ENCODE results near the gene KCNH8.

The KCNH8 gene

GRCh38 chr3:19364148-19364547 lies 215.8 kb downstream of the KCNH8 start:
- DNase-seq (ENCODE audit: low read depth) = peak; percentile 1
- H3K4me3 ChIP-seq (ENCODE audit: low read depth, low read length) = no peak overlapping the region
- TF ChIP-seq MAX (IDR thresholded peaks at IDR 0.05; ENCODE audit: low read depth, low read length) = no peak
- TF ChIP-seq MYC (IDR thresholded peaks at IDR 0.05; ENCODE audit: low read depth, low read length) = no peak
- no peak for TF ChIP-seq POLR2A (IDR thresholded peaks at IDR 0.05; ENCODE audit: extremely low read depth, insufficient read length)
- TF ChIP-seq, protein P1, sequence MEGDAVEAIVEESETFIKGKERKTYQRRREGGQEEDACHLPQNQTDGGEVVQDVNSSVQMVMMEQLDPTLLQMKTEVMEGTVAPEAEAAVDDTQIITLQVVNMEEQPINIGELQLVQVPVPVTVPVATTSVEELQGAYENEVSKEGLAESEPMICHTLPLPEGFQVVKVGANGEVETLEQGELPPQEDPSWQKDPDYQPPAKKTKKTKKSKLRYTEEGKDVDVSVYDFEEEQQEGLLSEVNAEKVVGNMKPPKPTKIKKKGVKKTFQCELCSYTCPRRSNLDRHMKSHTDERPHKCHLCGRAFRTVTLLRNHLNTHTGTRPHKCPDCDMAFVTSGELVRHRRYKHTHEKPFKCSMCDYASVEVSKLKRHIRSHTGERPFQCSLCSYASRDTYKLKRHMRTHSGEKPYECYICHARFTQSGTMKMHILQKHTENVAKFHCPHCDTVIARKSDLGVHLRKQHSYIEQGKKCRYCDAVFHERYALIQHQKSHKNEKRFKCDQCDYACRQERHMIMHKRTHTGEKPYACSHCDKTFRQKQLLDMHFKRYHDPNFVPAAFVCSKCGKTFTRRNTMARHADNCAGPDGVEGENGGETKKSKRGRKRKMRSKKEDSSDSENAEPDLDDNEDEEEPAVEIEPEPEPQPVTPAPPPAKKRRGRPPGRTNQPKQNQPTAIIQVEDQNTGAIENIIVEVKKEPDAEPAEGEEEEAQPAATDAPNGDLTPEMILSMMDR (IDR thresholded peaks at IDR 0.05; ENCODE audit: low read depth, low read length) = no peak

- TF ChIP-seq MAX (IDR thresholded peaks at IDR 0.05; ENCODE audit: low read depth, low read length) (no peak), MYC (IDR thresholded peaks at IDR 0.05; ENCODE audit: low read depth, low read length) (no peak), POLR2A (IDR thresholded peaks at IDR 0.05; ENCODE audit: extremely low read depth, insufficient read length) (no peak)
- TF ChIP-seq, protein P1 (IDR thresholded peaks at IDR 0.05; ENCODE audit: low read depth, low read length) = no peak
- no peak for DNase-seq (ENCODE audit: low read depth)
- H3K4me3 ChIP-seq (ENCODE audit: low read depth, low read length) = no peak overlapping the region
Measured at GRCh38 chr3:19365471-19365870, 217.2 kb downstream of the KCNH8 start.

DNA sequence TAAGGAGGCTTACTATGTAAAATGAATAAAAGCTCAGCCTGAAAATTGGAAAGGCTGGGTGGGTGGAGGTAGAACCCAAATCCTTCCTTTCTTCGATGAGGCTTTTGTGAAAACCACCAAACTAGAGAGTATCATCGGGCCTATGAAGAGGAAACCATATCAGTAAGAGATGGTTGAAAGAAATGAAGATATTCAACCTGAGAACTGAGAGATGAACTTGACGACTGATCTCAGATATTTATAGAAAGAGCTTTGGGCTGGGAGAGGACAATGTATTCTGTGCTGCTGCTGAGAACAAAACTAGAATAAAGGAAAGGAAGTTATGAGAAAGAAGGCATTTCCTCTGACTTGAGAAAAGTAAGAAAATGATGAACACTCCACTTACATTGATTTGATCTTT lies 236.6 kb downstream of the KCNH8 start:
- no peak overlapping the region for H3K4me3 ChIP-seq (ENCODE audit: low read depth, low read length)
- no peak for DNase-seq (ENCODE audit: low read depth)
- TF ChIP-seq, protein P1 (IDR thresholded peaks at IDR 0.05; ENCODE audit: low read depth, low read length) = no peak
- TF ChIP-seq POLR2A (IDR thresholded peaks at IDR 0.05; ENCODE audit: extremely low read depth, insufficient read length) (no peak), MYC (IDR thresholded peaks at IDR 0.05; ENCODE audit: low read depth, low read length) (no peak), MAX (IDR thresholded peaks at IDR 0.05; ENCODE audit: low read depth, low read length) (no peak)

GRCh38 chr3:19392150-19392549 lies 243.8 kb downstream of the KCNH8 start:
- DNase-seq (ENCODE audit: low read depth) = no peak
- H3K4me3 ChIP-seq (ENCODE audit: low read depth, low read length) = no peak overlapping the region
- TF ChIP-seq POLR2A (IDR thresholded peaks at IDR 0.05; ENCODE audit: extremely low read depth, insufficient read length) (no peak), MAX (IDR thresholded peaks at IDR 0.05; ENCODE audit: low read depth, low read length) (no peak), MYC (IDR thresholded peaks at IDR 0.05; ENCODE audit: low read depth, low read length) (no peak)
- TF ChIP-seq, protein P1 (IDR thresholded peaks at IDR 0.05; ENCODE audit: low read depth, low read length) = no peak

- no peak overlapping the region for H3K4me3 ChIP-seq (ENCODE audit: low read depth, low read length)
- DNase-seq (ENCODE audit: low read depth) = no peak
- TF ChIP-seq MYC (IDR thresholded peaks at IDR 0.05; ENCODE audit: low read depth, low read length) = no peak
- no peak for TF ChIP-seq MAX (IDR thresholded peaks at IDR 0.05; ENCODE audit: low read depth, low read length)
- TF ChIP-seq POLR2A (IDR thresholded peaks at IDR 0.05; ENCODE audit: extremely low read depth, insufficient read length) = no peak
- TF ChIP-seq, protein P1 (IDR thresholded peaks at IDR 0.05; ENCODE audit: low read depth, low read length) = no peak
Measured at GRCh38 chr3:19394946-19395345, 246.6 kb downstream of the KCNH8 start.

DNA sequence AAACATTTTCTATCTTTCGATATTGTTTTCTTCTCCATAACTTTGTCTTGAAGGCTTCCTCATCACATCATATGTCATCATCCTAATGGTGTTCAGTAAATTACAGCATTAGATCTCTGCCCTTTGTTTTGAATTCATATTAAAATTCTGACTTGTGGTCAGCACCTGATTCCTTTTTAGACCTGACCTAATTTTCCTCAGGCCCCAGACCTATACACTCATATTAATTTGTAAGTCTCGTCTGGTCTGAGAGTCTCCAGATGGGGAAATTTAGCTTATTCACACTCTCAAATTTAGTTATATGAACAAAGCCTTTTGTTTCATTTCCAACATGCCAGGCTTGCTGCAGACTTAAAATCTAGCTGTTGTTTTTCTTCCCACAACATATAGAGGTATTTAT lies 248.4 kb downstream of the KCNH8 start:
- H3K4me3 ChIP-seq (ENCODE audit: low read depth, low read length) = no peak overlapping the region
- TF ChIP-seq, protein P1 (IDR thresholded peaks at IDR 0.05; ENCODE audit: low read depth, low read length) = no peak
- TF ChIP-seq MYC (IDR thresholded peaks at IDR 0.05; ENCODE audit: low read depth, low read length) (no peak), MAX (IDR thresholded peaks at IDR 0.05; ENCODE audit: low read depth, low read length) (no peak)
- DNase-seq (ENCODE audit: low read depth) = no peak
